WI38 (cell line): ENCODE data around the gene ZNF581.

Experiments used
- H3K4me3 ChIP-seq: 2 replicates; pipeline ENCODE4 v1.5.1; 2011; ENCODE audit warnings: low read depth, mild to moderate bottlenecking, control low read depth, low read length
- CTCF ChIP-seq: IDR thresholded peaks from 2 replicates; pipeline ENCODE4 v1.5.1; 2012; ENCODE audit warnings: low read depth, mild to moderate bottlenecking, control low read depth, low read length

Gene ZNF581

DNA sequence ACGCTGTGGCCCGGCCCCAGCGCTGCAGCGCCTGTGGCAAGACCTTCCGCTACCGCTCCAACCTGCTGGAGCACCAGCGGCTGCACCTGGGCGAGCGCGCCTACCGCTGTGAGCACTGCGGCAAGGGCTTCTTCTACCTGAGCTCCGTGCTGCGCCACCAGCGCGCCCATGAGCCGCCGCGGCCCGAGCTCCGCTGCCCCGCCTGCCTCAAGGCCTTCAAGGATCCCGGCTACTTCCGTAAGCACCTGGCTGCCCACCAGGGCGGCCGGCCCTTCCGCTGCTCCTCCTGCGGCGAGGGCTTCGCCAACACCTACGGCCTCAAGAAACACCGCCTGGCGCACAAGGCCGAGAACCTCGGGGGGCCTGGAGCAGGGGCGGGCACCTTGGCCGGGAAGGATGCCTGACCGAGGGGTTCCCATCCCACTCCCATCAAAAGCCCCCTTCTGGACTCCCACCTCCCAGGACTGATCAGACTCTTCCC, 27.0 kb upstream of the ZNF581 start:
- no peak for TF ChIP-seq CTCF

GRCh38 chr19:55617426-55617825, 26.0 kb upstream of the ZNF581 start:
- H3K4me3 ChIP-seq: no peak overlapping the region
- TF ChIP-seq CTCF: no peak

More for the DNA sequence above, 27.0 kb upstream of the ZNF581 start:
- H3K4me3 ChIP-seq: no peak overlapping the region

GRCh38 chr19:55618426-55618825, 25.0 kb upstream of the ZNF581 start:
- TF ChIP-seq CTCF: no peak
- H3K4me3 ChIP-seq: no peak overlapping the region

GRCh38 chr19:55619286-55619685, 24.2 kb upstream of the ZNF581 start:
- no peak overlapping the region for H3K4me3 ChIP-seq
- TF ChIP-seq CTCF: no peak

DNA sequence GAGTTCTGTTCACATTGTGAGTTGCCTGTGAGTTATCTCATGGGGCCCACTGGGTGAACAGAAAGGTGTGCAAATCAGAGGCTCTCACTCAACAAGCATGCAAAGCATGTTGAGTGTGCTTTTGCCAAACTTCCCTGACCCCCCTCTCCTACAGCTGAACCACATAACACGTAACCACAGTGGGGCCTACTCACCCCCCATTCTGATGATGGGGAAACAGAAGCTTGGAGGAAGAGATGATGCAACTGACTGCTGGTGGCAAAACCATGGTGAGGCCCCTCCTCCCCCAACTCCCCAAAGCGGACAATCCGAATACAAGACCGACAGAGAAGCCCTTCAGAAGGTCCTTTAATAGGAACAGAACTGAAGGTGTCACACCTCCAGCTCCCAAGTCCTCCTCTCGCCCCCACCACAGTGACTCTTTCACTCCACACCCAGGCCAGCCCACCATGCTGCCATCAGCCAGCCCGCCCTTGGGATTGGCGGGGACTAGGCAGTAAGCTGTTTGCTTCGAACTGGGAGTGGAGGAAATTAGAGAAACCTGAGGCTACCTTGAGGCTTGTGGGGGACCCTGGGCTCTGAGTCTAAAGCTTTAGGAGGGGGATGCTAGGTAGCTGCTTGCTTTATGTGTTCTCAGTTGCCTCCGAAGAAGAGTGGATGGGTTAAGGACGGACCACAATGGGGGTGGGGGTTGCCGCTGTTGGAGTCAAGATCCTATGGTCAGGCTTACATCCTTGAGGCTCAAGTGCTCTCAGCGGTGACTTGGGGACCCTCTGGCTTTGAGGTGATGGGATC, 22.8 kb upstream of the ZNF581 start:
- TF ChIP-seq CTCF: no peak
- H3K4me3 ChIP-seq: no peak overlapping the region

DNA sequence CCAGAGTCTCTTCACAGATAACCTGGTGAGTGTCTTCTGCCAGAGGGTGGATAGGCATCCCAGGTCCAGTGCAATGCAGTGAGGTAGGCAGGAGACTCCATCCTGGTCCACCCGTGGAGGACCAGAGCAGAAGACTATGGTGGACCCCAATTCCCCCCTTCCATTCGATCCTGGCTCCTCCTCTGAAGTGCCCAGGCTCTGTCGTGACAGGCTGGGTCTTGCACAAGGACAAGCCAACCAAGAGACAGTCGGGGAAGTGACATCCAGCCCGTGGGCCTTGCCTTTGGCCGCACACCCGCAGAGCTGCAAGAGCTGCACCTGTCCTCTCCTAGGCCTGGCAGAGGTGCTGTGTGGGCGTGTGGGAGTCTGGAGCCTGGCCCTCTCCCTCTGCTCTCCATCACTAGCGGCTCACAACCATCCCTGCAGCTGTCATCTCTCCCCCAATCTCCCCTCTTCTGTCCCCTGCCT, 22.2 kb upstream of the ZNF581 start:
- no peak overlapping the region for H3K4me3 ChIP-seq
- TF ChIP-seq CTCF: no peak

DNA sequence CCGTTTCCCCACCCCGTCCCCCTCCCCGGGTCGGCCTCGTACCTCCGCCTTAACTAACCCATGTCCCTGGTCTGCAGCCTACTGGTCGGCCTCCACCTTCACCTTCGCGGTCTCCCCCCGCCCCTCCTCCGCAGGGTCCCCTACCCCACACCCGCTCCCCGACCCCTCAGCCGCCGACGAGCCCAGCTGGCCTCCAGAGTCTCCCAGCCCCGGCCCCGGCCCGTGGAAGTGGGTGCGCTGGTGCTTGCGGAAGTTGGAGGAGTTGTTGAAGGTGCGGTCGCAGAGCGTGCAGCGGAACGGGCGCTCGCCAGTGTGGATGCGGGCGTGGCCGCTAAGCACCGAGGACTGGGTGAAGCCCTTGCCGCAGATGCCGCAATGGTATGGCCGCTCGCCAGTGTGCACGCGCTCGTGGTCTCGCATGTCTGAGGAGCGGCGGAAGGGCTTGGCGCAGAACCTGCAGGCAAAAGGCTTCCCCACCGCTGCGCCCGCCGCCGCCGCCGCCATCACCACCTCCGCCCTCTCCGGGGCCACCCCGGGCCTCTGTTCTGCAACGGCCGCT, 21.7 kb upstream of the ZNF581 start:
- no peak overlapping the region for H3K4me3 ChIP-seq
- TF ChIP-seq CTCF: no peak
